Heart left ventricle (tissue), 13 donors: ENCODE results near the gene EPN2.

Experiments
- CTCF ChIP-seq, 12 donors: fragments of 200-600 bp; sonication (generic) in 4 of 12; IDR thresholded peaks; one replicate each; pipeline versions ENCODE4 v1.5.0 to v1.8.0; 2018 to 2022; ENCODE audit warnings: antibody characterized with exemption in 12 of 12, mild to moderate bottlenecking in 5 of 12
- POLR2A ChIP-seq, 2 donors: fragments of 450-650 bp; IDR thresholded peaks; one replicate each; pipeline ENCODE4 v1.6.1; 2017; ENCODE audit warnings: antibody characterized with exemption in 2 of 2, mild to moderate bottlenecking in 2 of 2, moderate library complexity in 2 of 2
- donor health status: ischemic (EF 13 %, LVEDD 7.1; RV severe dilation, severe dysfunction).
- donor health status: DM: no; HTN: yes; CAD: no.
- donor health status: DM: no; HTN: no; CAD: no.
- donor health status: ischemic (EF 25% LVEDD 6.9; RV normal size, moderate dysfunction).
- donor health status: ischemic (EF 25% LVEDD 5.7; RV mildly dilated, moderate dysfunction).
- donor health status: ischemic (EF 35%, LVEDD 5.7; RV mildly dilated, moderate dysfunction).
- donor health status: nonischemic (EF 11% LVEDD 7.7; RV severe dilation, severe dysfunction).
- donor health status: DM: yes; HTN: yes; CAD: no.
- donor health status: PGD.
- donor health status: ischemic (EF 29% LVEDD 5.4; RV normal size, mild dysfunction).
- donor health status: nonischemic (EF 23%, LVEDD 6.1; RV moderate dilation, normal function).

- no peak for TF ChIP-seq CTCF (IDR thresholded peaks at IDR 0.05)
- no peak for TF ChIP-seq POLR2A (IDR thresholded peaks at IDR 0.05)
Observed at GRCh38 chr17:19287651-19288050, 50.5 kb downstream of the EPN2 start.
